Left colon (tissue), 2 donors: ENCODE measurements around the gene CMIP. TPM values are rescaled to one million over a fixed set of nuclear protein-coding genes. Genes with fewer than 3 reads are reported as not detected.

Experiments used
- ATAC-seq: fragments of 200-7000 bp; cut with Tn5 transposase; one replicate; pipeline ENCODE4 v1.9.1; 2020; ENCODE audit warnings: mild to moderate bottlenecking, moderate library complexity
- DNase-seq, 2 donors: peaks; one replicate each; pipeline ENCODE4 v3.0.0-alpha.2; 2020
- intact Hi-C, 2 donors: fragments of 100-400 bp; cut with DNase I in 1 of 2; cut with micrococcal nuclease in 1 of 2; formaldehyde crosslinking; loops; one replicate each; pipeline versions ENCODE4 v1.11.2 to v1.14.0; 2022; cut with DNase I, micrococcal nuclease
- total RNA-seq, 2 donors: library from RNA; stranded (reverse); fragmentation: NEBNext Ultra II Directional; extraction: Animal tissue kit (Norgen Biotek cat#: 25700); gene quantifications; one replicate each; pipeline ENCODE4 v1.2.1, GENCODE V29; 2021
- donor health status: DM: no; HTN: no; CAD: no.
- donor health status: DM: yes; HTN: yes; CAD: no.

The CMIP gene
- total RNA-seq, 2 donors from 2014 or later = 81.8 to 84.5 TPM

DNA sequence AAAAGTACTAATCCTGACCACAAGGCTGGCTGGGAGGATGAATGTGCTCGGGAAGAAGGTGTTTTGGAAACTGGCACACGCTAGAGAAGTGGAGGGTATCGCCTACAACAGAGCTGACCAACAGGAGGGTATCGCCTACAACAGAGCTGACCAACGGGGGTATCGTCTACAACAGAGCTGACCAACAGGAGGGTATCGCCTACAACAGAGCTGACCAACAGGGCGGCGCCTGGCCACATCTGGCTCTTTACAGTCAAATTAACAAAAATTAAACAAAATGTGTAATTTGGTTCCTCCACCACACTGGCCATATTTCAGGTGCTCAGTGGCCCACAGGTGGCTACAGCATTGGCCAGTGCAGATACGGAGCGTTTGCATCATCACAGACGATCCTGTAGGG is 153.5 kb downstream of the CMIP start:
- intact Hi-C loops = no loop called here
- ATAC-seq = no peak

DNA sequence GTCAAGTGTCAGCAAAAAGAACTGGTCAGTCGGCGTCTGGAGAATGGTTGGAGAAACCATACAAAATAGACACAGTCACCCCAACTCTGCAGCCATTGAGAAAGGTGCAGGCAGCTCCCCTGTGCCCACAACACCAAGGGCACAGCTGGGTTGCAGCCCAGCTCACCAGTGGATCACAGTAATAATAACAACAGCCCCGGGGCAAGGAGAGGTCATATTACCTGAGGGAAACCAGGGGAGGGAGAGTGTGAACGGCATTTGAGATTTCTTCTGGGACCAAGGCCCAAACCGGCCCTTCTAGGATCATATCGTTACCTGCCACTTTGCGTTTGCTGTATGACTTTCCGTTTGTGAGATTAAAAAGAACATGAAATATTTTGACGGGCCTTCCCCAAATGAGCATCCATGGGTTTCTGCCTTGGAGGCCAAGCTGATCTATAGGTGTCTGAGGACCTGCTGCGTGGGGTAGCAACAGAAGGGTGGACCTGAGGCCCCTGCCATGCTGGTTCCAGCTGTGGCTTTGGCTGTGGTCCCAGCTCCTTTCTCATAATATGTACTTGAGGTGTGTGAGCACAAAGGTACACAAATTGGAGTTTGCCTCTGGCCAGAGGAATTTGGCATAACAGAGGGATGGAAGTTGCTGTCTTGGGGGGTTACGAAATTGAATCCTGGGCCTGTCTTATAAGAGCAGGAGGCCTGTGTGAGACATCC is 154.6 kb downstream of the CMIP start:
- ATAC-seq = no peak
- intact Hi-C loops = no loop called here
- no peak for DNase-seq

More for the DNA sequence above, 153.5 kb downstream of the CMIP start:
- no peak for DNase-seq

DNA sequence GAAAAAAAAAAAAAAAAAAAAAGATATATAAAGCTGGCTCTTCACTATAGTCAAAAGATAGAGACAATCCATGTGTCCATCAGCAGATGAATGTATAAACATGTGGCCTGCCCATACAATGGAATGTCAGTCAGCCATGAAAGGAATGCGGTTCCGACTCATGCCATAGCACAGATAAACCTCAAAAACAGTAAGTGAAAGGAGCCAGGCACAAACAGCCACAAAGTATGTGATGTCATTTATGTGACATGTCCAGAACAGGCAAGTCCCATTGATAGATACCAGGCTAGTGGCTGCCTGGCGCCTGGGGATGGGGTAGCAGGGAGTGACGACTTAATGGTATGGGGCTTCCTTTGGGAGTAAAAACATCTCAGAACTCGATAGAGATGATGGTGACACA is 155.7 kb downstream of the CMIP start:
- no peak for ATAC-seq
- intact Hi-C loops = no loop called here
- no peak for DNase-seq

DNA sequence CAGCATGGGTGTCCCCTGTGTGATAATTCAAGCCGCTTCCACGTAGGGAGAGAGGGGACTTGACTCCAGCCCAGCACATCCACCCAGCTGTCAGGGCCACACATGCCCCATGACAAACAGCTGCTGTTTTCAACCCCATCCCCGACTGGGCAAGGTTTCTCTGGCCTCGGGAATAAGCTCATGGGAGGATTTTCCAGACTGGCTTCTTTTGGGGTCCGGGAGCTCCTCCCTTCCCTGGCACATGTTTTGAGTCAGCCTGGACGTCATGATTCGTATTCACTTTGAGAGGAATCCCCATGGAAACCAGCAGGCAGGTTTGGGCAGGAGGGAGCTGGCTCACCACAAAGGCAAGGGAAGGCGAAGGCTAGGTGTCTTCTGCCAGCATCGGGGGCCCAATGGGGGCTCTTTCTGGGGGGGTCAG is 156.4 kb downstream of the CMIP start:
- intact Hi-C loops = no loop called here
- no peak for ATAC-seq
- DNase-seq = no peak

DNA sequence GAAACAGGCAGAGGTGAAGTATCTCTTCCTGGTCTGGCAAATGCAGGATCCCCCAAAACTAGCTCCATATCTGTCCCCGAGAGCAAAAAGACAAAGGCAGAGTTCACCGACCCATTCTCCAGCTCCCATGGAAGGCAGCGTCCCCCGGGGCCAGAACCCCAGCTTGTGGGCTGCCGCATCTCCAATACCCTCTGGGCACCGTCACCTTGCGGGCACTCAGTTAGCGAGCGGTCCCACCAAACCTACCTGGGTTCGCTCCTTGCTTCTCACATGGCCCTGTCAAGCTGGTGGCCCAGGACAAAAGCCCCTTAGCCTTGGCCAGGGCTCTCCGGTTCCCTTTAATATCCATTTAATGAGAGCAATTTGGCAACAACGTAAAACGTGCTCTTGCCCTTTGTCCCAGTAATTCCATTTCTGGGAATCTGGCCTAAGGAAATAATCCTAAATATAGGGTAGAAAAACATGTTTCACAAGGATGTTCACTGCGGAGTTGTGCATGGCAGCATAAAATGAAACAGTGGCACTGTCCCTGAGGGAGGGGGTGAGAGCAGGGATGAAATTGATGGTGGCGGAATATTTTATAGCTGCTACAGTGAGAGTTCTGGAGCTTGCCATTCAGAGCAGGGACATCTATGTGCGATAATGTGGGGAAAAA is 157.1 kb downstream of the CMIP start:
- no peak for DNase-seq
- ATAC-seq = peak; percentile 18
- intact Hi-C loops = no loop called here

DNA sequence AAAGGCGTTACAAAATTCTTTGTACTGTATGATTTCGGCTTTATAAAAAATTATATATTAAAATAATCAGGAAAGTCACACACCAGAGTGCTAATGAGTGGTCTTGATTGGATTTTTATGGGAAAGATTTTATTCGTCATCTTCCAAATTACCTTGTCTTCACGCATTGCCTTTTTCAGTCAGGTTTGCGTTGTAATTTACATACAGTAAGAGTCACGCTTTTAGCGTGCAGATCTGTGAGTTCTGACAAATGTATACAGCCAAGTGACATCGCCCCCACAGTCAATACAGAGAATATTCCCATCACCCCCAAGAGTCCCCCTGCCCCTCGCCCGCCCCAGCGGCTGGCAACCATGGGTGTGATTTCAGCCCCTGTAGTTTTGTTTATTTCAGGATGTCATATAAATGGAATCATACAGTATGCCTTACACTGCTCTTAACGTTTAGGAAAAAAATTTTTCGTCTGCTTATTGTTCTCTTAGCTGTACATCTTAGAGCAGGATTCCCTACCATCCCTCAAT is 157.7 kb downstream of the CMIP start:
- intact Hi-C loops = no loop called here
- ATAC-seq = no peak
- DNase-seq = no peak

DNA sequence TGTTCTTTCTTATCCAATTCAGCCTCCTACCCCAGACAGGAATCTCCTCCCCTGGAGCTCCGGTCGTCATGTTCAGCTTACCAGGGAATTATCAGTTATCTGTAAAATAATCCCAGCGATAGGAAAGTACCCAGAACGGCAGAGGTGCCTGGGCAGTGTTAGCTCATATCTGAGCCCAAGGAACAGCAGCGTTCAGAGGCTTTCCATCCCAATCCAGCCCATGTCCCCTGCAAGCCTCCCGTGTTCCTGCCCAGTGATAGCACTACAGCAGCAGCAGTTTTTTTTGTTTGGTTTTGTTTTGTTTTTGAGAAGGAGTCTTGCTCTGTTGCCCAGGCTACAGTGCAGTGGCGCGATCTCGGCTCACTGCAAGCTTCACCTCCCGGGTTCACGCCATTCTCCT is 158.2 kb downstream of the CMIP start:
- DNase-seq (no peak), ATAC-seq (no peak)
- intact Hi-C loops = no loop called here

DNA sequence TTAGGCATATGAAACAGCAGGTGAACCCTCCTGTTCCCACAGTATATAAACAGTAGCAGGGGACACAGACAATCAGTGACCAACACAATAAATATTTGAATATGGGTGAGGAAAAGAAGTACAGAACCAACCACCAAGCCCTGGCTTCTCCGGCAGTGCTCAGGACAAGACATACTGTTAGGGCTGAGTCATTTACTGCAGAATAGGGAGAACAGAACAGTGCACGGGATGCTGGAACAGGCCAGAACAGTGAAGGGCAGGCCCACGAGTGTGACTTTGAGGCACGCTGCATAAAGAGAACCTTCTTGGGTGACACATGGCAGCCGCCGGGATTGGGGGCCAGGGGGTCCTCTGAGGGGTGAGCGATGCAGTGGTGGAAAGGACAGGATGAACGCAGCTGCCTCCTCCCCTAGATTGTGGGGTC is 160.4 kb downstream of the CMIP start:
- DNase-seq = no peak
- intact Hi-C loops = no loop called here
- no peak for ATAC-seq

DNA sequence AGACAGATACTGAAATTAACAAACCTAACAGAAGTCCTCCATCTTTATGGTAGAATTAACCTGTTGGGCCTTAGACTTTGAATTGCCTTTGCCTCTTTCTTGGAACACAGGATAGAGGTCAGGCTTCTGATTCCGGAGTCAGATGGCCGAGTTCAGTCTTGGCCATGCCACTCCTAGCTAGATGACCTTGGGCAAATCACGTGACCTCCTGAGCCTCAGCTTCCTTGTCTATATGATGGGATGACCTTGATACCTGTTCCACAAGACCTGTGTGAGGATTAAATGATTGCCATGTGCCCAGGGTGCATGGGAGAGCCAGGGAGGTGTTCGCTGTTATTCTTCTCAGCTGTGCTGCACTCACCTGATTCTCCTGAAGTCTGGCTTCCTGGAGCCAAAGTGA is 161.4 kb downstream of the CMIP start:
- peak; percentile 64 for ATAC-seq
- intact Hi-C loops = no loop called here
- DNase-seq = no peak

DNA sequence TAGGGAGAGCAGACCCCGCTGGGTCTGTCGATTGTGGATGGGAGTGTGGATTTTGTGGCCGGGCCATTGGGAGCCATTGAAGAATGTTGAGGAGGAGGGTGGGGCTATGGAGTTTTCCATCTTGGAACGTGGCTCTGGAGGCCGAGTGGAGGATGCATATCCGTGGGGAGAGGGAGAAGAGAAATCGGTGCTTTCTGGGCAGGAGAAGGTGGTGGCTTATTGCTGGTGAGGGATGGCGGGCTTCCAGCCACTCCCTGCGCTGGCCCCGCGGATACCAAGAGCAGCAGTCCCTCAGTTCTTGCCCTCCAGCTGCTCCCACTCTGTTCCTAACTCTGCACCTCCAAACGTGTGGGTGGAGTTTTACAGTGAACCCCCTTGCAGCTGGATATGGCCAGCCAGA is 162.4 kb downstream of the CMIP start:
- no peak for ATAC-seq
- no peak for DNase-seq
- intact Hi-C loops = no loop called here

DNA sequence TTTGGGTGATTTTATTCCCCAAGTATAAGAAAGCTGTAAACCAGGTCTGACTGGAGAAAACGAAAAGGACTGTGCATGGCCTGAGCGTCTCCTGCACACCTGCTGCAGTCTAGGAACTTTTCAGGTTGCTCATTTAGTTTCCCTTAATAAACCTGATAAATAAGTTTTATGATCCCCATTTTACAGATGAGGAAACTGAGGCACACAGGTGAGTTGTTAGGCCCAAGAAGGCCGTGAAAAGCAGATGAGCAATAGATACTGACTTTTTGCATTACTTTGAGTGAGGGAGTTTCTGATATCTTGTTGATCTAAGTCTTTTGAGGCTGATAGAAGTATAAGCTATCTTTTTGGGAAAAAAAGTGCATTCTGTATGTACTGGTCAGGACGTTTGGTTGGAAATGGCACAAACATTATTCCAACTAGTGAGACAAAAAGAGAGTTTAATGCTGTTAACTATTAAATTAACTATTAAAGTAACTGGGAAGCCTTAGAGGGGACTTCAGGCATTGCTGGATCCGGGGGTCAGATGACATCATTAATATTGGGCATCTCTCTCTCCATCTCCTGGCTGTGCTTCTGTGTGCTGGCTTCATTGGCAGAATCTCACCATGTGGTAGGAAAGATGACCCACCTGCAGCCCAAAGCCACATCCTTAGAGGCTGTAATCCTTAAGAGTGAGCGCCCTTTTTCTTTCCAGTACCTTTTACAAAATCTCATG is 163.4 kb downstream of the CMIP start:
- ATAC-seq = no peak
- DNase-seq = no peak
- intact Hi-C loops = no loop called here

DNA sequence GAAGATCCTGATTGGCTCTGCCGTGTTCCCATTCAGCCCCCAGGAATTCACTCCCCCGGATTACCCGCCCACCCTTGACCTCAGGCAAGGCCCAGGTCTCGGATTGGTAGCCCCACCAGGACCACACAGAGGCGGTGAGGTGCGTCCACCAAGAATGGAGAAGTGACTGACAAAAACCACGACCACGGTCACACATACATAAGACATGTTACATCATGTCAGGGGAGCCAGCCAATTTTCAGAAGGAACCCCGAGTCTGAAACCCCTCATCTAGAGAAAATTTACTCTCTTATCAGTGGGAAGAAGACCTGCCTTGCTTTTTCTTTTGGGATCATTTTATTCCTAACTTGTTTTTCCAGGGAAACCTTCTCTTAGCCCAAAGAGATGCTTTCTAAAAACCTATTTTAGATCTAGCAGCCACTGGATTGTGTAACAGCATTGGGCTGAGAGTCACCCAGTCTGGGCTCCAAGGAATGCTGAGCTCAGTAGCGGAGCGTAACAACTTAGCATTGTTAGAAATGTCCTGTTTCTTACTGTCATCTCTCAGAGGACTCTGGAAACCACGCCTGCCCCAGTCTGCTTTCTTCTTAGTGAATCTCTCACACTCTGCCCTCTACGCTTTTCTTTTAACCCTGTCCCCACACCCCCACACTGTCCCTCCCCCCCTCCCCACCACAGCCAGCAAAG is 164.1 kb downstream of the CMIP start:
- no peak for ATAC-seq
- no peak for DNase-seq

DNA sequence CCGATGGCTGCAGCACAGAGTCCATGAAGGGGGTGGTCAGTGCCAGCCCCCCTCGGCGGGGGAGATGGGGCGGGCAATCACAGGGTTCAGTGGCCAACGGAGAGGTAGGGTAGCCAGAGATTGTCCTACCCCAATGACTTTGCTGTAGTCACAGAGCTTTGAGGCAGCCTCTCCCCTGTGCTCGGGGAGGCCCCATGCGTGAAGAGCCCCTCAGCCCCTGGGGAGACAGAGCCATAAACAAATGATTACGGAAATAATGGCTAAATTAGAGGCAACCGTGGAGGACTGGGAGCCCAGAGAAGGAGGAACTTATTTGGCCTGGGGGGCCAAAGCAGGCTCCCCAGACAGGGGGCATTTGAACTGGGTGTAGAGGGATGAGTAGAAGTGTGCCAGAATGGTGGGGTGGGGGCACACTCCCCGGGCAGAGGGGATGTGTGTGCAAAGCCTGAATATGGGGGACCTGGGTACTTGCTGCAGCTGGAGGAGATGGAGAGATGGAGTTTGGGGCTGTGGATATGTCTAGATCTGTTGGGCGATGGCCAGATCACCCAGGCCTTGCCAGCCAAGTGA is 164.8 kb downstream of the CMIP start:
- no peak for DNase-seq
- intact Hi-C loops = no loop called here
- no peak for ATAC-seq

More for the DNA sequence above, 164.1 kb downstream of the CMIP start:
- intact Hi-C loops = no loop called here

DNA sequence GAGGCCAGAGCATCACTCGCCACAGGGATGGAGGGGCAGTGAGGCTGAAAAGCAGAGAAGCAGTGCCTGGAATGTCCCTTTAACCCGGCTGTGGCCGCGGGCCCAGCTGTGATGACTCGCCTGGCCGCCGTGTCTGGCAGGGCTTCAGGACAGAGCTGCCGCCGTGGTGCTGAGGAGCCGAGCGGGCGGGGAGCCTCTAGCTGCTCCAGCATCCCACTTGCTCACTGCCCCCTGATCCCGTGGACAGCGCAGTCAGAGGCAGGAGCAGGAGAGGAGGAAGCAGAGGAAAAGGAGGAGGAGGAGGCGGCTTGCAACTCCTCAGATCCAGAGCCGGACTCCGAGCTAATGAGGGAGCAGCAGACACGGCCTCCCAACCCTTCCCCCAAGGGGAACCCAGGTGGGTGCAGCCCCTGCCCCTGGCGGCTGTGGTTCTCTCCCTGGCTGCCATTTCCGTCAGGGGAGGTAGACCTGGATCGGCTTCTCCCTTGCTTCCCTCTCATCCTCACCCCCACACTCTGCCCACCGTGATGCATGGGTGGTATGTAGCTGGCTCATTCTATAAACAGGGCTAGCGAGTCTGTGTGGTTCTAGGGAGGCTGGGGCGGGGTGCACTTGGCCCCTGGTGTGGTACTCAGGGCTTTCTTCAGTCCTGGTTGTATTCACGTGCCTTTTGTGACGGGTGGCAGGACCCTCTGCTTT is 165.7 kb downstream of the CMIP start:
- DNase-seq (peak; percentile 50 to 57), ATAC-seq (peak; percentile 19)

DNA sequence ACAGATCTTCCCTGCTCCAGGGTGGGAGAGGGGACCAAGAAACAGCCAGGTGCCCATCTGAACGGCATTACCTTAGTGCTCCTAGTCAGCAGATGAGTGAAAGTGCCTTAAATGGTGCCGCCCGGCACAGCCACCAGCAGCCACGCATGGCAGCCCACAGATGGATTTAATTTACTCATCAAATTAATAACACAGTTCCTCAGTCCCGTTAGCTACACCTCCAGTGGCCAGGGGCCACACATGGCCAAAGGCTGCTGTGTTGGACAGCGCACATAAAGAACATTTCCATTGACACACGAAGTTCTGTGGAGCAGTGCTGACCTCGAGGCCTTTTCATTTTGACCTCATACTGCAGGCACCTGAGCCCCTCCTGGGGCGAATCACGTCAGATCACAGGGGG is 166.3 kb downstream of the CMIP start:
- DNase-seq (no peak), ATAC-seq (no peak)
- intact Hi-C loops = no loop called here

More for the DNA sequence above, 165.7 kb downstream of the CMIP start:
- intact Hi-C loops = no loop called here

DNA sequence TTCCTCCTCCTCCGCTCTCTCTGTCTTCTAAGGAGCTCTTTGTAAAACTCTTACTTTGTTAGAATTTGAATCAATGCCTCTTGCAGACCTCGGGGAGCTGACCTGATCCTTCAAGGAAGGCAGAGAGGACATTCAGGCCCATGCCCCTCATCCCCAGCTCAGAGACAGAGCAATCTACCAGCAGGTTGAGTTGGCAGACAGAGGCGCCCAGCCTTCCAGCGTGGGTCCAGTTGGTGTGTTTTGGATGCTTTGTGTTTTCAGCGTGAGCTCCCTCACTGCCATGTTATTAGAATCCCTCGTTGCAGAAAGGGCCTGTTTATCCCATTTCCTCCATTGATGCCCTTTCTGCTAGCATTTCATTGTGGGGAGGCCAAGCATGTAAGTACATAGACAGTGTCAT is 167.1 kb downstream of the CMIP start:
- ATAC-seq = no peak
- intact Hi-C loops = no loop called here
- DNase-seq = no peak

DNA sequence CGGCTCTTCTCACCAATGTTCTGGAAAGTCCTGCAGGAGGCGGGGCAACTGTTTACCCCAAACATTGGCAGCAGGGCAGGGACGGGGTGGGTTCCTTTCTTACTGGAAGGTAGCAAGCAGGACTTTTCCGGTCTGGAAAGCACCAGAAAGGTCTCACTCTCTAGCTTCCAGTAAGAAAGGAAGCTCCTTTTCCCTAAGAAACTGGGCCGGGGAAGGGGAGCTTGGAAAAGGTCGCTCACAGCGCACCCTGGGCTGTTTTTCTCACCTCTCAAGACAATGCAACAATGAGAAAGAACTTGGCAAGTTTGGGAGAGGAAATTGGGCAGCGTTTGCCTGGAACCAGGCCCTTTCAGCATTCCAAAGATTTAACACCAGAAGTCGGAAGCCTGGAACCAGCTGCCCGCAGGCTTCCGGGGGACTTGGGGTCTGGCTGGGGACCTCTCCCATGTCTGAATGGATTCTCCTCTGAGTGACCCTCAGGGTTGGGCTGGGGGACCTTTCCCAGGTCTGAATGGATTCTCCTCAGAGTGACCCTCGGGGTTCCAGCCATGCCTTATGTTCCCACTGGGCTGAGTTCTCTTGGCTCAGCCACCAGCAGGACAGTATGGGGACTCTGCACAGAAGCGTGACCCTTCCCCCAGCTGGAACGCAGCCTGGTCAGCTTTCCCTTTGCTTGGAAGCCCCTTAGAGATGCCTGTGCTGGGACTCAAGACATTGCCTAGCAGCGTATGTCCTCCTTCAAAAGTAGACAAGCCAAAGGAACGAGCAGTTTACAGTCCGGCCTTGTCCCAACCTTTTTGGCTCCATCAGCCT is 167.9 kb downstream of the CMIP start:
- DNase-seq = no peak
- no peak for ATAC-seq
- intact Hi-C loops = no loop called here

DNA sequence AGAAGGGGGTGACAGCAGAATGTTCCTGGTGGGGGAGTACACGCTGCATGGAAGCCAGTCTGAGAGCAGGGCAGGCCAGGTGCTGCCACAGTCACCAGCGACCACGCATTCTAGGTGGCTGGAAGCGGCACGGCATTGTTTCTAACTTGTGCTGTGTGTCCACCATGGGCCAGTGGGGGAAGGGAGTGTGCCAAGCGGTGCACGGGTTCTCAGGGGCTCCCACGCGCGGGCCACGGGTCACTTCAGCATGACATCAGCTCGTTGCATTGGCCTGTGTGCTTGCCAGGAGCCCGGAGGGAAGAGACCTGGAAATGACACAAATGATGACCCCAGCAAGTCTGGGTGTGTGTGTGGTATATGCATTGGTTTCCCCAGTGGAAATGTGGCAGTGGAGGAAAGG is 169.6 kb downstream of the CMIP start:
- intact Hi-C loops = no loop called here
- ATAC-seq = no peak
- no peak for DNase-seq
